SKM-1 (cell line): ENCODE results near the gene UBE2U.
"Not testable (repeated sequence)": the region's sequence is repeated elsewhere in the genome, so short reads cannot be mapped to it uniquely, and the experiment has no call there.

Experiments used
- DNase-seq: peaks from one replicate; lab custom pipeline; 2025; ENCODE audit not compliant: unreplicated experiment; lab: John Stamatoyannopoulos, UW

Gene UBE2U

GRCh38 chr1:64236541-64236954 lies 33.1 kb downstream of the UBE2U start:
- no peak for DNase-seq

- not testable (repeated sequence) for DNase-seq
Observed at GRCh38 chr1:64239519-64239918, 36.1 kb downstream of the UBE2U start.

DNA sequence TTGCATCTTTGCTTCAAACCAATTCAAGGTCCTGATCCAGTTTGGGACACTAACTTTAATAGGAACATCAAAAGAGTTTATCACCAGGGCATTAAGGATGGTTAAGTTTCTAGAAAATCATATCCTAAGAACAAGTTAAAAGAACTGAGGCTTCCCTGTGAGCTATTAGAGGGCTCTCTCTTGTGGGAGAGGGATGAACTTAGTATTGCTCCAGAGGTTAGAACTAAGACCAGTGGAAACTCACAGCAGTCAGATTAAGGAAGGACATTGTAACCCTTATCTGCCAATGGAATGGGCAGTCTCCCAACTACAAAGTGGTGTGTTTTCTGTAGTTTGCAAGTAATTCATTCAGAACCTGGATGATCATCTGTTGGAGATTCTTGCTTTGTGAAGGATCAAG lies 36.8 kb downstream of the UBE2U start:
- no peak for DNase-seq

GRCh38 chr1:64241069-64241468 lies 37.6 kb downstream of the UBE2U start:
- no peak for DNase-seq

- peak; percentile 21 for DNase-seq
Observed at GRCh38 chr1:64242895-64243756, 39.7 kb downstream of the UBE2U start.

- no peak for DNase-seq
Observed at GRCh38 chr1:64243757-64244080, 40.3 kb downstream of the UBE2U start.

GRCh38 chr1:64245495-64245894 lies 42.1 kb downstream of the UBE2U start:
- DNase-seq, result no peak

DNA sequence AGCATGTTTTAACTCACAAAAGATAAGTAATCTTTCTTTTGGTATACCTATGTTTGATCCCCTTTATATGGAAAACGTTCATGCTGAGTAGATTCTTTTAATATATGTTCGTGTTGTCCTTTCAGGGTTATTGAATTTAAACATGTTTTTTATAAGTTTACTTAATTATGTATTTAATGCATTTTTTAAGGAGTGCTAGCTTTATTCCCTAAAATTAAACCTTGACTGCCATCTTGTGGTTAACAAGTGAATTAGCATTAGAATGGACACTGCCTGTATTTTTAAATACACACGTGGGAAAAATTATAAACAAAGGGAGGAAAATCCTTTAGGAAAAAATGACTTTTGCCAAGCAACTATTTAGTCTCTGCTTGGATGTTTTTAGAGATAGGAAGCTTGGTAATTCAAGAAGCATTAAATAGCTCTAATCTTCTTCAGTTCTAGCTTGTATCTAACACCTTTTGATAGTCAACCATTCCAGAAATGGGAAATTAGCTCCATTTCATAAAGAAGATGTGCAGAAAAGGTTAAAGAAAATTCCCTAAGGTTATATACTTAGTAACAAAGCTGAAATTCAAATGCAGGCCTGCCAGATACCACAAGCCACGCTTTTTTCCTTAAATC lies 43.0 kb downstream of the UBE2U start:
- peak; percentile 37 for DNase-seq

DNA sequence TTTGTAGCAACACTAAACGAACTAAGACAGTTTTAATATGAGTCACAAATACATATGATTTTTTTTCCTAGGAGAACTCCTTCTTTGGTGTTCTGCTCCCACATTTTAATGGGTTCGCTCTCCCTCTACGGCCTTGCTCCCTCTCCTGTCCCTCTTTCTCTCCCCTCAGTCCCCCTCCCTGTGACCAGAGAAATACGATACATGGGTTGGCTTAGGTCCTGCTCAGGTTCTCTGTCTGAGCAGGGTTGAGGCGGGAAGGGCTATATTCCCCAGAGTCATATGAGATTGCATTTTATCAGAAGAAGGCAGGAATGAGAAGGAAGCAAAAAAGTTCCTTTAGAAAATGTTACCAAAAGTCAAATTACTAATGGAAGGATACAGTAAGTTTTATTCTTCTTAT lies 44.6 kb downstream of the UBE2U start:
- DNase-seq, result no peak

DNA sequence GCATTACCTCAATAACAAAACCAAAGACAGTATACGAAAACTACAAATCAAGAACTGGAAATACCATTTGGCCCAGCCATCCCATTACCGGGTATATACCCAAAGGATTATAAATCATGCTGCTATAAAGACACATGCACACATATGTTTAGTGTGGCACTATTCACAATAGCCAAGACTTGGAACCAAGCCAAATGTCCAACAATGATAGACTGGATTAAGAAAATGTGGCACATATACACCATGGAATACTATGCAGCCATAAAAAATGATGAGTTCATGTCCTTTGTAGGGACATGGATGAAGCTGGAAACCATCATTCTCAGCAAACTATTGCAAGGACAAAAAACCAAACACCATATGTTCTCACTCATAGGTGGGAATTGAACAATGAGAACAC lies 47.0 kb downstream of the UBE2U start:
- not testable (repeated sequence) for DNase-seq

DNA sequence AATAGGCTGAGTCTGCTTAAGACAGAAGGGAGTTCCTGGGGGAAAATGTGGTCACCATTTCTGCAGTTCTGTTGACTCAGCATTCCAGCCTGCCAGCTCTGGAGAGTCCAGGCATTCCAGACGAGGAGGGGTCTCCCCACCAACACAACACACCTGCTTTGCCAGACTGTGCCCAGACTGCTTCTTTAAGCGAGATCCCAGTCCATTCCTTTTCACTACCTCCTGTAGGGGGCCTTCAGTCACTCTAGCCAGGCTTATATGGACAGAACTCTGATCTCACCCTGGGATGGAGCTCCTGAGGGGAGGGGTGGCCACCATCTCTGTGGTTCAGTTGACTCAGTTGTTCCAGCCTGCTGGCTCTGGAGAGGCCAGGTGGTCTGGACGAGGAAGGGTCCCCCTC lies 48.5 kb downstream of the UBE2U start:
- no peak for DNase-seq

- DNase-seq, result not testable (repeated sequence)
Observed at GRCh38 chr1:64257233-64257632, 53.8 kb downstream of the UBE2U start.

DNA sequence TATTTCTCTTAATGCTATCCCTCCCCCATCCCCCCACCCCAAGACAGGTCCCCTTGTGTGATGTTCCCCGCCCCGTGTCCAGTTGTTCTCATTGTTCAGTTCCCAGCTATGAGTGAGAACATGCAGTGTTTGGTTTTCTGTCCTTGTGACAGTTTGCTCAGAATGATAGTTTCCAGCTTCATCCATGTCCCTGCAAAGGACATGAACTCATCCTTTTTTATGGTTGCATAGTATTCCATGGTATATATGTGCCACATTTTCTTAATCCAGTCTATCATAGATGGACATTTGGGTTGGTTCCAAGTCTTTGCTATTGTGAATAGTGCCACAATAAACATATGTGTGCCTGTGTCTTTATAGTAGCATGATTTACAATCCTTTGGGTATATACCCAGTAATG lies 55.0 kb downstream of the UBE2U start:
- DNase-seq, result not testable (repeated sequence)

- no peak for DNase-seq
Observed at GRCh38 chr1:64263335-64263734, 59.9 kb downstream of the UBE2U start.

GRCh38 chr1:64263856-64264255 lies 60.4 kb downstream of the UBE2U start:
- DNase-seq, result no peak

DNA sequence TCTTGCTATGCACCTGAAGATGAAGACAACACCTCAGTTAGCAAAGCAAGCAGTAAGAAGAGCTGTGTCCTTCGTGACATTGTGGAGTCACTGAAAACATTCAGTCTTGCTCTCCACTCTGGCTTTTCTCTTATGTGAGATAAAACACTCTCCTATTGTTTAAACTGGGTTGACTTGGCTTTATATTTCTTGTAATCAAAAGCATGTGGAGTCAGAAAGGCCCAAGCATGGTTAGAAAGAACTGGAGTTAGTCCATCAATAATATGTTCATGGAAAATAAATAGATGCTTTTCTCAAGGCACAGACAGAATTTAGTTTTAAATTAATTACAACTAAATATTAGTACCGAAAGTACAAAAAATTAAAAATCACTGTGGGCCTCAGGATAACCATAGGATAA lies 61.7 kb downstream of the UBE2U start:
- no peak for DNase-seq

DNA sequence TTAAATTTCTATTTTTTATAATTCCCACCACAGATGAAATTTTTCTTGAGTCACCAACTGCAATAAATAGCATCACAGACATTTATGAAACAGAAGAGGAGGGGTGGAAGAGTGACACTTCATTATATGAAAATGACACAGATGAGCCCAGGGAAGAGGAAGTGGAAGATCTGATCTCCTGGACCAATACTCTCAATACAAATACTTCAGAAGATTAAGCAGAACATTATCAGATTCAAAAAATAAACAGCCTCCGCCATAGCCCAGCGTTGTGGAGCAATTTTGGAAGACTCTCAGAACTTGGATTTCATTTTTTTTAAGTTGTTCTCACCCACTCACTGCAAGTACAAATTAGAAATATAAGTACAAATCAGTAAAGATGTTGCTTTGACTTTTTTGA lies 63.6 kb downstream of the UBE2U start:
- DNase-seq, result no peak

DNA sequence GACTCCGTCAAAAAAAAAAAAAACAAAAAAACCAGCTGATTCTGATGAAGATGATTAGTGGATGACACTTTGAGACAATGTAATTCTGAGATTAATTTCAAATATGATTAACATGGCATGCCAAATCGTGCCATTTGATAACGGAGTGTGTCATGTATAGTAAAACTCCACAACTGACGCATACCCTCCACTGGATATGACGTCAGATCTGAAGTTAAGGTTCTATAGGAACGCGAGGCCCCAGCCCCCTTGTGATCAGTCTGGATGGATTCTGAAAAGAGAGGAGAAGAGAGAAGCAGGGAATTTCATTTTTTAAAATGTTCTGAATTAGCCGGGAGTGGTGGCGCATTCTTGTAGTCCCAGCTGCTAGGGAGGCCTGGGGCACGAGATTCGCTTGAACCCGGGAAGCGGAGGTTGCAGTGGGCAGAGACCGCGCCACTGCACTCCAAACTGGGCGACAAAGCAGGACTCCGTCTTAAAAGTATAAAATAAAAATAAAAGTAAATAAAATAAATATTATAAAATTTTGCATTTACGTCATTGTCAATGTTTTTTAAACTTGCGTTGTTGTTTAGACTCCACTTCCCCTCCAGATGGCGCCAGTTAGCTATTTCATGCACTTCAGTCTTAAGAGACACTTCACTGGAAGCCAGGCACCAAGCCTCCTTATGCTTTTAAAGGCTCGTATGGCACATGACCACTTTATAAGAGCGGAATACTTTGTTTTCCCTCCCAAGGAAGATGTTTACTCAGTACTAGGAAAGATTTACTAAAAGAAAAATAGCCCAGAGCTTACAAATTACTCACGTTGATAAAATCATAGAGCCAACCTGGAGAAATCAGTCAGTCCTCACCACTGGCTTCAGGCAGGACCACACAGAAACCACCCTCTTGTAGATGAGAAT lies 65.5 kb downstream of the UBE2U start:
- DNase-seq, result peak; percentile 41

- DNase-seq, result no peak
Observed at GRCh38 chr1:64269558-64269884, 66.1 kb downstream of the UBE2U start.

DNA sequence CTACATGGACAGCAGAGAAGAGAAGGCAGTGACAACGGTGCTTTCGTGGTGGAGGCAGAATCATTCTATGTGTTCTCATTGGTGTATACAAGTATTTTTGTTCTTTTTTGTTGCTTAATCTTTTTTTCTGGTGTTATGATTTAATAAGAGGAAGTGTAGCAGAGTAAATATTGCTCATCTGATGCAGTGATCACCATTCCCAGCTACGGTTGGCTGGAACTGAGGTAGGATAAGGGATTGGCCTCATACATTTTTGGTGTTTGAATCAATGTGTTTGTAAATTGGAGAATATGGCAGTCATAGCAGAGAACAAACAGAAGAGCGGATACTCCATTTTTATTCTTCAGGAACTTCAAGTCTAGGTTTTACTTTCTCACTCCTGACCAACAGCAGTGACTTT lies 76.6 kb downstream of the UBE2U start:
- DNase-seq, result no peak

DNA sequence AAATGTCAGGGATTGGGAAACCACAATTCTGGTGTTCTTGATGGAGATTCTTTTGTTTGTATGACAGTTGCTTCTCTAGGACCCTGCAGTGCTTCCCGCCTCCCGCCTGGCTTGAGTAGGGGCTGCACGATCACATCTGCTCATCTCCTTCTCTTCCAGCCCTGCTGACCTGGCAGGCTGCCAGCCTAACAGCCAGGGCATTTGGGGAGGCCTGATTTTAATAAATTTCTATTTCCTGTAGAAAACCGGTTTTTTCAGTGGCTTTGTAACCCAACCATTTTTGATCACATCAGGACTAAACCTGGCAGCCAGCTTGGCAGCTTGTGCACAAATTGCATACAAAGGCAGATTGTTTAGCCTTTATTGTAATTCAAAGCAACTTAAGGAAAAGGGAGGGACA lies 78.9 kb downstream of the UBE2U start:
- no peak for DNase-seq

DNA sequence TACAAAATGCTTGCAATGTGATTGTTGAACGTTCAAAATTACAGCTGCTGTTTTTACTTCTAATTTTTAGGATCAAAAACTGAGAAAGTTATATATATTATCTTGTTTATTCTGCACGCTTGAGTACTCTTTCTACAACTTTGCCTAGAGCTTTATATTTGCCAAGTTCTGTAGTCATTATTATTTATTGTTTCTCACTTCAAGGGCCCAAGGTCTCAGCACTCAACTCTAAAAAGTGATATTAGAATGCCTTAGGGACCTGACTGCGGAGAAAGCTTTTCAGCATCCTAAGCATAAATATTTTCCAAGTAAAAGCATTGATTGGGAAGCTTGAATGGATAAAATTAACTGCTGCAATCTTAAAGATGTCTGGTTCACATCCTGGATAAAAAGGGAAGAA lies 83.6 kb downstream of the UBE2U start:
- DNase-seq, result no peak
